Measurements from ENCODE around the gene TEX2. TPM values are rescaled to one million over a fixed set of nuclear protein-coding genes. Genes with fewer than 3 reads are reported as not detected.

The TEX2 gene
- total RNA-seq, 1 experiment from 2014 or later, result 20.1 TPM

GRCh38 chr17:64115822-64116534 is 147.1 kb downstream of the TEX2 start:
- no peaks in the 10 kb centered on the region for H3K27me3 ChIP-seq (ENCODE audit: control insufficient read depth, insufficient read depth, low read length)
- no peak overlapping the region for H3K27ac ChIP-seq (ENCODE audit: low read length)
- intact Hi-C loops (cut with micrococcal nuclease; ENCODE audit: unreplicated experiment), result no loop called here
- H3K9me3 ChIP-seq (ENCODE audit: control insufficient read depth, insufficient read depth, low read depth, low read length), result no peaks in the 10 kb centered on the region
- POLR2A ChIA-PET, result interaction anchor here (0.5 kb wide), 1 partner anchor 12 kb away, joined by 3 read pairs; no protein-coding TSS in a partner anchor
- CTCF ChIA-PET, result no interaction called here
- H3K4me3 ChIP-seq (ENCODE audit: low read depth in 2 of 2, low read length in 2 of 2), result no peak overlapping the region
- no TSS peak for BruUV-seq (replicated peaks)
- in situ Hi-C loops (cut with HindIII; ENCODE audit: low pct_unique_long_range_greater_than_20kb, low sequenced_read_pairs), result no loop called here
- H3K36me3 ChIP-seq (ENCODE audit: control insufficient read depth, insufficient read depth, low read length), result no peaks in the 10 kb centered on the region
- H3K4me1 ChIP-seq (ENCODE audit: control insufficient read depth, insufficient read depth, low read length), result peaks cover 8% of the 10 kb centered on the region
- ATAC-seq (no peak), DNase-seq (ENCODE audit: low read depth, low spot score) (no peak)
- TF ChIP-seq TCF7L2 (IDR thresholded peaks at IDR 0.05; ENCODE audit: low read depth, low read length) (peak; percentile 49; the same call in 1 of the 2 replicates), SIN3A (IDR thresholded peaks at IDR 0.05; ENCODE audit: borderline replicate concordance, insufficient read depth, low read depth, low read length) (no peak)

GRCh38 chr17:64115043-64115698 is 147.9 kb downstream of the TEX2 start:
- POLR2A ChIA-PET, result no interaction called here
- H3K4me3 ChIP-seq (ENCODE audit: low read depth in 2 of 2, low read length in 2 of 2), result no peak overlapping the region
- no peak overlapping the region for H3K27ac ChIP-seq (ENCODE audit: low read length)
- H3K27me3 ChIP-seq (ENCODE audit: control insufficient read depth, insufficient read depth, low read length), result no peaks in the 10 kb centered on the region
- BruUV-seq (replicated peaks), result no TSS peak
- TF ChIP-seq POLR2AphosphoS5 (IDR thresholded peaks at IDR 0.05; ENCODE audit: low read depth, low read length) (no peak), SIN3A (IDR thresholded peaks at IDR 0.05; ENCODE audit: borderline replicate concordance, insufficient read depth, low read depth, low read length) (no peak), REST (IDR thresholded peaks at IDR 0.05; ENCODE audit: insufficient read depth in 1 of 2, low read depth in 2 of 2, low read length in 1 of 2) (no peak), CTCF (IDR thresholded peaks at IDR 0.05) (no peak)
- no peaks in the 10 kb centered on the region for H3K9me3 ChIP-seq (ENCODE audit: control insufficient read depth, insufficient read depth, low read depth, low read length)
- DNase-seq (ENCODE audit: low read depth, low spot score), result no peak
- H3K36me3 ChIP-seq (ENCODE audit: control insufficient read depth, insufficient read depth, low read length), result no peaks in the 10 kb centered on the region
- in situ Hi-C loops (cut with HindIII; ENCODE audit: low pct_unique_long_range_greater_than_20kb, low sequenced_read_pairs) (no loop called here), intact Hi-C loops (cut with micrococcal nuclease; ENCODE audit: unreplicated experiment) (no loop called here)
- H3K4me1 ChIP-seq (ENCODE audit: control insufficient read depth, insufficient read depth, low read length), result peaks cover 10% of the 10 kb centered on the region
- CTCF ChIA-PET, result no interaction called here
- ATAC-seq, result no peak

GRCh38 chr17:64113006-64113405 is 150.1 kb downstream of the TEX2 start:
- H3K27me3 ChIP-seq (ENCODE audit: control insufficient read depth, insufficient read depth, low read length), result no peaks in the 10 kb centered on the region
- H3K27ac ChIP-seq (ENCODE audit: low read length), result no peak overlapping the region
- CTCF ChIA-PET, result no interaction called here
- DNase-seq (ENCODE audit: low read depth, low spot score) (no peak), ATAC-seq (no peak)
- H3K4me1 ChIP-seq (ENCODE audit: control insufficient read depth, insufficient read depth, low read length), result 0 out of 2 replicates have a peak, but pooled peaks cover 2% of the 10 kb centered on the region
- no peak for TF ChIP-seq SIN3A (IDR thresholded peaks at IDR 0.05; ENCODE audit: borderline replicate concordance, insufficient read depth, low read depth, low read length)
- TF ChIP-seq REST (IDR thresholded peaks at IDR 0.05; ENCODE audit: insufficient read depth in 1 of 2, low read depth in 2 of 2, low read length in 1 of 2), result no peak
- no peak for TF ChIP-seq TCF7L2 (IDR thresholded peaks at IDR 0.05; ENCODE audit: low read depth, low read length)
- no peak for TF ChIP-seq CTCF (IDR thresholded peaks at IDR 0.05)
- no peak for TF ChIP-seq POLR2AphosphoS5 (IDR thresholded peaks at IDR 0.05; ENCODE audit: low read depth, low read length)
- H3K4me3 ChIP-seq (ENCODE audit: low read depth in 2 of 2, low read length in 2 of 2), result no peak overlapping the region
- intact Hi-C loops (cut with micrococcal nuclease; ENCODE audit: unreplicated experiment), result no loop called here
- no peaks in the 10 kb centered on the region for H3K9me3 ChIP-seq (ENCODE audit: control insufficient read depth, insufficient read depth, low read depth, low read length)
- POLR2A ChIA-PET, result no interaction called here
- H3K36me3 ChIP-seq (ENCODE audit: control insufficient read depth, insufficient read depth, low read length), result no peaks in the 10 kb centered on the region
- no TSS peak for BruUV-seq (replicated peaks)
- in situ Hi-C loops (cut with HindIII; ENCODE audit: low pct_unique_long_range_greater_than_20kb, low sequenced_read_pairs), result no loop called here

Measured in Panc1 (cell line).